ENCODE results near the gene S100A7A. TPM values are rescaled to one million over a fixed set of nuclear protein-coding genes. Genes with fewer than 3 reads are reported as not detected.

S100A7A gene
- total and polyA plus RNA-seq, 2 of the 13 experiments (the other 11 are each of a cell fraction or from before 2014, with no cell fraction given), result not detected

DNA sequence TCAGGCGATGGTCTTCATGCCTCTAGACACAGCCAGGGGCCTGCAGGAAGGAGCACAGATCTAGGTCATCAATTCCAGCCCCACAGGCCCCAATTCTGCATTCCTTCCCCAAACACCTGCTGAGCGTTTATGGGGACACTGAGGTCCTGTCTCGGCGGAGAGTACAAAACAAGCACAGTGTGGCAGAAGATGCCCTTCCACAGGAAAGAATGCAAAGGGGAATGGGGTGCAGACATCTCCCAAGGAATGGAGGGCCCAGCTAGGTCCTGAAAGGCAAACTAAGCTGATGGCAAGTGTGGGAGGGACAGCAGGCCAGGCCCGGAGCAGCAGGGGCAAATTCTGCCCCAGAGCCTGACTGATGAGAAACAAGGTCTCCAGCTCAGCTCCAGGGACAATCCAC lies 21.9 kb upstream of the S100A7A start:
- Histone ChIP-seq H3K79me2 (ENCODE audit: insufficient read depth, low read length) (no peaks in the 10 kb centered on the region), H2AFZ (ENCODE audit: low read length) (no peak overlapping the region), H3K27me3 (ENCODE audit: control insufficient read depth in 1 of 2, insufficient read depth in 2 of 2, low read length in 2 of 2) (peaks cover 1 to 38% of the 10 kb centered on the region in 2 experiments; a peak in 4 of 5 replicates), H3K4me2 (ENCODE audit: low read depth, low read length) (no peak overlapping the region), H3K9ac (ENCODE audit: insufficient read depth, low read depth, low read length) (no peak overlapping the region), H3K9me3 (ENCODE audit: low read length) (no peaks in the 10 kb centered on the region), H3K4me3 (replicated peaks in 1 of 3; ENCODE audit: insufficient read depth in 1 of 3, low read depth in 2 of 3, low read length in 3 of 3) (no peak overlapping the region), H3K27ac (ENCODE audit: extremely low read length, insufficient read depth, low read length) (no peak overlapping the region), H3K4me1 (ENCODE audit: insufficient read depth, low read length) (no peaks in the 10 kb centered on the region), H3K36me3 (replicated peaks in 1 of 2; ENCODE audit: control insufficient read depth in 1 of 2, insufficient read depth in 2 of 2, low read length in 2 of 2) (no peaks in the 10 kb centered on the region), H4K20me1 (ENCODE audit: insufficient read depth, low read length) (no peaks in the 10 kb centered on the region)
- WGBS (ENCODE audit: low lambda C conversion rate), result 3% methylated on average over 4 of the region's 5 CpGs
- in situ Hi-C loops (cut with HindIII; ENCODE audit: extremely low pct_ligation_motif_present, low pct_unique_long_range_greater_than_20kb), result no loop called here
- DNase-seq (ENCODE audit: low spot score), result no peak
- intact Hi-C loops (cut with micrococcal nuclease; ENCODE audit: unreplicated experiment), result loop anchor here (10.0 kb wide), 2 partner anchors 60 to 1000 kb away; no protein-coding TSS in a partner anchor
- FAIRE-seq, result no peak
- ChIA-PET POLR2A (no interaction called here), CTCF (ENCODE audit: low intra/inter-chr PET ratio, low total read pairs) (no interaction called here)
- BruUV-seq (replicated peaks), result no TSS peak
- no peak for TF ChIP-seq ZNF607 (CRISPR knock-in tag; IDR thresholded peaks at IDR 0.05; ENCODE audit: borderline replicate concordance)
- TF ChIP-seq ASH2L (IDR thresholded peaks at IDR 0.05; ENCODE audit: insufficient read length, low read depth, low read length), result no peak
- TF ChIP-seq, protein P1, sequence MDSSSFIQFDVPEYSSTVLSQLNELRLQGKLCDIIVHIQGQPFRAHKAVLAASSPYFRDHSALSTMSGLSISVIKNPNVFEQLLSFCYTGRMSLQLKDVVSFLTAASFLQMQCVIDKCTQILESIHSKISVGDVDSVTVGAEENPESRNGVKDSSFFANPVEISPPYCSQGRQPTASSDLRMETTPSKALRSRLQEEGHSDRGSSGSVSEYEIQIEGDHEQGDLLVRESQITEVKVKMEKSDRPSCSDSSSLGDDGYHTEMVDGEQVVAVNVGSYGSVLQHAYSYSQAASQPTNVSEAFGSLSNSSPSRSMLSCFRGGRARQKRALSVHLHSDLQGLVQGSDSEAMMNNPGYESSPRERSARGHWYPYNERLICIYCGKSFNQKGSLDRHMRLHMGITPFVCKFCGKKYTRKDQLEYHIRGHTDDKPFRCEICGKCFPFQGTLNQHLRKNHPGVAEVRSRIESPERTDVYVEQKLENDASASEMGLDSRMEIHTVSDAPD (CRISPR knock-in tag; IDR thresholded peaks at IDR 0.05), result no peak
- TF ChIP-seq HNRNPUL1 (IDR thresholded peaks at IDR 0.05; ENCODE audit: low read depth, low read length), result no peak
- TF ChIP-seq CAMTA2 (CRISPR knock-in tag; IDR thresholded peaks at IDR 0.05; ENCODE audit: borderline replicate concordance), result no peak
- no peak for TF ChIP-seq MEF2D (CRISPR knock-in tag; IDR thresholded peaks at IDR 0.05)
- TF ChIP-seq TCF7L2 (IDR thresholded peaks at IDR 0.05; ENCODE audit: low read depth, low read length), result no peak
- TF ChIP-seq ERF (CRISPR knock-in tag; IDR thresholded peaks at IDR 0.05), result no peak
- ATAC-seq, result no peak
